T-helper 17 cell (primary cell): Measurements from ENCODE around the gene PTGES3. TPM values are rescaled to one million over a fixed set of nuclear protein-coding genes. Genes with fewer than 3 reads are reported as not detected.
"Not testable (repeated sequence)": the region's sequence is repeated elsewhere in the genome, so short reads cannot be mapped to it uniquely, and the experiment has no call there.

Experiments
- ATAC-seq: fragments of 150-1000 bp; cut with Tn5 transposase; 2 replicates; pipeline ENCODE4 v1.10.0; 2021; ENCODE audit warnings: mild to moderate bottlenecking, moderate library complexity
- DNase-seq, 3 donors: peaks; one replicate each; pipeline versions ENCODE4 v3.0.0 to v3.0.0-alpha.2; 2020 to 2021
- H3K9me3 ChIP-seq: one replicate; pipeline ENCODE4 v1.7.0; 2013; ENCODE audit warnings: low read length, mild to moderate bottlenecking; ENCODE audit not compliant: control insufficient read depth, poor library complexity, severe bottlenecking
- H3K27ac Mint-ChIP-seq: one replicate; pipeline ENCODE4 v1.8.0; 2022; ENCODE audit warnings: mild to moderate bottlenecking, moderate library complexity, mixed read lengths
- H3K27me3 Mint-ChIP-seq: one replicate; pipeline ENCODE4 v1.8.0; 2022; ENCODE audit warnings: mixed read lengths
- H3K36me3 Mint-ChIP-seq: one replicate; pipeline ENCODE4 v1.8.0; 2022; ENCODE audit warnings: low read depth, mixed read lengths
- H3K4me1 Mint-ChIP-seq: one replicate; pipeline ENCODE4 v1.8.0; 2022; ENCODE audit warnings: mild to moderate bottlenecking, mixed read lengths
- H3K4me3 Mint-ChIP-seq: one replicate; pipeline ENCODE4 v1.8.0; 2022; ENCODE audit warnings: mild to moderate bottlenecking, moderate library complexity, mixed read lengths
- total RNA-seq, 4 donors: library from RNA in 2 of 4; stranded (reverse) in 2 of 4; gene quantifications; one replicate each; pipeline ENCODE4 v1.2.3 and lab custom pipeline; 2022 to 2026

The PTGES3 gene
- total RNA-seq, 2 donors from 2014 or later: 124 to 127 TPM

DNA sequence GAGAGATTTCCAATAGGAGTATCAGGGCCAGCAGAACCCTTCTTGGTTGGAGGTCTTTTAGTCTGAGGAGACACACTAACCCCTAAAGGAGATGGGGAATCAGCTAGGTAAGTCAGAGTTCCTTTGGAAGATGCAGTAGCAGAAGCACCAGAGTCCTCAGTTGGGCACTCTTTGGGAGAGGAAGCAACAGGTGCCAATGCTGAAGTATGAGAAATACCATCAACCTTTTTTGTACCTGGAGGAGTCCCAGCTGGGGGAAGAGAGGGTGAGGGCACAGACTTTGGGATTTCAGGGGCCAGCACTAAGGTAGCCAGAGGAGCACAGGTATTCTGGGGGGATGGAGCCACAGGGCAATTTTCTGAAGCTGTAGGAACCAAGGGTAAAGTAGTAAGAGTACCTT is 31.0 kb upstream of the PTGES3 start:
- peak overlapping the region; percentile 100 for H3K27ac Mint-ChIP-seq
- H3K27me3 Mint-ChIP-seq: no peaks in the 10 kb centered on the region
- H3K36me3 Mint-ChIP-seq: peaks cover 21% of the 10 kb centered on the region
- DNase-seq: no peak
- H3K4me3 Mint-ChIP-seq: peak overlapping the region; percentile 64
- no peak for ATAC-seq
- peaks cover 61% of the 10 kb centered on the region for H3K4me1 Mint-ChIP-seq
- H3K9me3 ChIP-seq: no peaks in the 10 kb centered on the region

DNA sequence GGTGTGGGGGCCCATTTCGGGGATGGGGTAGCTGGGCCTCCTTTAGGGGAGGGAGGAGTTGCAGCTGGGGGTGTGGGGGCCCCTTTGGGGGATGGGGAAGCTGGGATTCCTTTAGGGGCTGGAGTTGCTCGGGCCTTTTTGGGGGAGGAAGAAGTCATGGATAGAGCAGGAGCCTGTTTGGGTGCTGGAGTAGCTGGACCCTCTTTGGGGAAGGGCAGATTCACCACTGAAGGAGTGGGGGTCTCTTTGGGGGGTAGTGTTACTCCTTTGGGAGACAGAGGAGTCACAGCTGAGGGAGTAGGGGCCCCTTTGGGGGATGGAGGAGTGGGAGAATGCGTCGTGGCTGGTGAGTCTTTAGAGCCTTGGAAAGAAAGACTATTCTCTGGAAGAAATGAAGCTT is 30.6 kb upstream of the PTGES3 start:
- Mint-ChIP-seq H3K27ac (peak overlapping the region; percentile 100), H3K27me3 (no peaks in the 10 kb centered on the region), H3K36me3 (peaks cover 21% of the 10 kb centered on the region), H3K4me1 (peaks cover 57% of the 10 kb centered on the region), H3K4me3 (peak overlapping the region; percentile 64)
- no peak for DNase-seq
- no peak for ATAC-seq
- no peaks in the 10 kb centered on the region for H3K9me3 ChIP-seq

DNA sequence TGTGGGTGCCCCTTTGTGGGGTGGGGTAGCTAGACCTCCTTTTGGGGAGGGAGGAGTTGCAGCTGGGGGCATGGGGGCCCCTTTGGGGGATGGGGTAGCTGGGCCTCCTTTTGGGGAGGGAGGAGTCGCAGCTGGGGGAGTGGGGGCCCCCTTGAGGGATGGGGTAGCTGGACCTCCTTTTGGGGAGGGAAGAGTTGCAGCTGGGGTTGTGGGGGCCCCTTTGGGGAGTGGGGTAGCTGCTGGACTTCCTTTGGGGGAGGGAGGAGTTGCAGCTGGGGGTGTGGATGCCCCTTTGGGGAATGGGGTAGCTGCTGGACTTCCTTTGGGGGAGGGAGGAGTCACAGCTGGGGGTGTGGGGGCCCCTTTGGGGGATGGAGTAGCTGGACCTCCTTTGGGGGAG is 30.1 kb upstream of the PTGES3 start:
- H3K4me1 Mint-ChIP-seq: peaks cover 54% of the 10 kb centered on the region
- peak overlapping the region; percentile 100 for H3K27ac Mint-ChIP-seq
- ATAC-seq: no peak
- no peak overlapping the region for H3K4me3 Mint-ChIP-seq
- no peaks in the 10 kb centered on the region for H3K9me3 ChIP-seq
- no peaks in the 10 kb centered on the region for H3K27me3 Mint-ChIP-seq
- DNase-seq: no peak
- peaks cover 21% of the 10 kb centered on the region for H3K36me3 Mint-ChIP-seq

DNA sequence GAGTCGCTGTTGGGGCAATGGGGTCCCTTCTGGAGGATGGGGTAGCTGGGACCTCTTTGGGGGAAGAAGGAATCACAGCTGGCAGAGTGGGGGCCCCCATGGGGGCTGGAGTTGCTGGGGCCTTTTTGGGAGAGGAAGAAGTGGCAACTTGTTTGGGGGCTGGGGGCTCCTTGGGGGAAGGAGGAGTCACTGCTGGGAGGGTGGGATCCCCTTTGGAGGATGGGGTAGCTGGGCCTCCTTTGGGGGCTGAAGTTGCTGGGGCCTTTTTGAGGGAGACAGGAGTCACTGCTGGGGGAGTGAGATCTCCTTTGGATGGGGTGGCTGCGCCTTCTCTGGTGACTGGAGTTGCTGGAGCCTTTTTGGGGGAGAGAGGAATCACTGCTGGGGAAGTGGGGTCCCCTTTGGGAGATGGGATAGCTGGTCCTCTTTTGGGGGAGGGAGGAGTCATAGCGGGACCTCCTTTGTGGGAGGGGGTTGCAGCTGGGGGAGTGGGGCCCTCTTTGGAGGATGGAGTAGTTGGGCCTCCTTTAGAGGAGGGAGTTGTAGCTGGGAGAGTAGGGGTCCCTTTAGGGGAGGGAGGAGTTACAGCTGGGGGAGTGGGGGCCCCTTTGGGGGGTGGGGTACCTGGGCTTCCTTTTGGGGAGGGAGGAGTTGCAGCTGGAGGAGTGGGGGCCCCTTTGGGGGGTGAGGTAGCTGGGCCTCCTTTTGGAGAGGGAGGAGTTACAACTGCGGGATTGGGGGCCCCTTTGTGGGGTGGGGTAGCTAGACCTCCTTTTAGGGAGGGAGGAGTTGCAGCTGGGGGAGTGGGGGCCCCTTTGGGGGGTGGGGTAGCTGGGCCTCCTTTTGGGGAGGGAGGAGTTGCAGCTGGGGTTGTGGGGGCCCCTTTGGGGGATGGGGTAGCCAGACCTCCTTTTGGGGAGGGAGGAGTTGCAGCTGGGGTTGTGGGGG is 29.1 kb upstream of the PTGES3 start:
- DNase-seq: no peak
- no peak for ATAC-seq
- Mint-ChIP-seq H3K4me3 (no peak overlapping the region), H3K27me3 (no peaks in the 10 kb centered on the region), H3K36me3 (peaks cover 23% of the 10 kb centered on the region), H3K4me1 (peaks cover 51% of the 10 kb centered on the region), H3K27ac (peak overlapping the region; percentile 93)
- H3K9me3 ChIP-seq: no peaks in the 10 kb centered on the region

DNA sequence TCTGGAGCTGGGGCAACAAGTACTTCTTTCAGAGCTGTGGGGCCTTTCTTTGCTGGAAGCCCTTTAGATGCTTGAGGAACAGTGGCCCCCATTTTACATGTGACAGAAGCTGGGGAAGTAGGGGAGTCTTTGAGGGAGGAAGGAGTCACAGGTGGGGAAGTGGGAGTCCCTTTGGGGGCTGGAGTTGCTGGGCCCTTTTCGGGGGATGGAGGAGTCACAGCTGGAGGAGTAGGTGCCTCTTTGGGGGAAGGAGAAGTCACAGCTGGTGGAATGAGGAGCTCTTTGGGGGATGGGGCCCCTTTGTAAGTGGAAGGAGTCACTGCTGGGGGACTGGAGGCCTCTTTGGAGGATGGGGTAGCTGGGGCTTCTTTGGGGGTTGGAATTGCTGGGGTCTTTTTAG is 28.4 kb upstream of the PTGES3 start:
- Mint-ChIP-seq H3K27ac (peak overlapping the region; percentile 93), H3K27me3 (no peaks in the 10 kb centered on the region), H3K36me3 (peaks cover 23% of the 10 kb centered on the region), H3K4me3 (peak overlapping the region; percentile 53), H3K4me1 (peaks cover 46% of the 10 kb centered on the region)
- ATAC-seq: no peak
- DNase-seq: no peak
- no peaks in the 10 kb centered on the region for H3K9me3 ChIP-seq

DNA sequence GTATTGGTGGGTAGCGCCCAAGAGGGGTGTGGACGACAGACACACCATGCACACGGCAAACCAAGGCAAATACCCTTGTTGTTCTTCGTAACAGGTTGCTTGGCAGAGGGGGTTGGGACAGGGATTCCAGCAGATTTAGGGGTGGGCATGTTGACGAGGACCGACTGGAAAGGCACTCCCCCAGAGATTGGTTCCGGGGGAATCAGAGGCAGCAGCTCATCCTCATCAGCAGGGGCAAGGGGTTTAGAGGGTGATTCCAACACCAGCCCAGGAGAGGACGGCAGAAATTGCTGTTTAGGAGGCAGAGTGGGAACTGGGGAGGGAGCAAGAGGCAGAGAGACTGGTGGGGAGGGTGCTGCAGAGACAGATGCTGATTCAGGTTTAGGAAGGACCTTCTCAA is 27.7 kb upstream of the PTGES3 start:
- no peak for DNase-seq
- Mint-ChIP-seq H3K4me3 (no peak overlapping the region), H3K4me1 (peaks cover 42% of the 10 kb centered on the region), H3K27me3 (no peaks in the 10 kb centered on the region), H3K36me3 (peaks cover 21% of the 10 kb centered on the region), H3K27ac (peak overlapping the region; percentile 93)
- no peak for ATAC-seq
- H3K9me3 ChIP-seq: no peaks in the 10 kb centered on the region

DNA sequence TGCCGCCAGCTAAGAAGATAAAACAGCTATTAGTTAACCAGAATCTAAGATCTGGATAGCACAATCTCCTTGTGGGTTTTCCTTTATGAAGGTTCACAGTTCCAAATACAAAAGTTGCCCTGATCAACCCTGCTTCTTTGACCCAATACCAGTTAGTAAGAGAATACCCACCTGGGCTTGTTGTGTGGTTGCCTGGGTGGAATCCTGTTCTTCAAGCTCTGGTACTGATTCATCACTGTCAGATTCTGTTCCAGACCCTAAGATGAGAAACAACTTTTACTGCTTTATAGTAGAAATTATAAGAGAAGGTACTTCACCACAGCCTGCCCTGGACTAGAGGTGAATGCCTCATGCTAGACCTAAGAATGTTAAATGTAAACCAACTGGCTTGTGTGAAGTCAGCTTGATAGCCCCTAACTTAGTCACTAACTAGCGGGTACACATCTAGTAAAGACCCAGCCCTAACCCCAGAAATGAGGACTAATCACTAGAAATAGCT is 26.4 kb upstream of the PTGES3 start:
- peak overlapping the region; percentile 59 for H3K27ac Mint-ChIP-seq
- peaks cover 11% of the 10 kb centered on the region for H3K36me3 Mint-ChIP-seq
- H3K9me3 ChIP-seq: no peaks in the 10 kb centered on the region
- DNase-seq (no peak), ATAC-seq (no peak)
- H3K27me3 Mint-ChIP-seq: no peaks in the 10 kb centered on the region
- H3K4me3 Mint-ChIP-seq: no peak overlapping the region
- H3K4me1 Mint-ChIP-seq: peaks cover 29% of the 10 kb centered on the region

DNA sequence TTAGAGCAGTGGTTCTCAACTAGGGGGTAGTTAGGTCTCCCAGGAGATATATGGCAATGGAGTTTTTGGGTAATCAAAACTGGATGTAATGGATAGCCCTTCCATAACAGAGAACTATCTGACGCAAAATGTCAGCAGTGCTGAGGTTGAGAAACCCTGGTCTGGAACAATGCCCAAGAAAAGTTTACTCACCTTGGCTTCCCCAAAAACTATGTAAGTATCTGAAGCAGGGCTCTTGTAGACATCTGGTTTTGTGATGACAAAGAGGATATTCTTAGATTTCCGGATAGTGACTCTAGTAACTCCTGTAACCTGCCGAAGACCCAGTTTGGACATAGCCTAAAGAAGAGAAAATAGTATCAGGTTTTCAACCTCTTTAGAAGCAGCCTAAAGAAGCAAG is 25.3 kb upstream of the PTGES3 start:
- no peaks in the 10 kb centered on the region for H3K9me3 ChIP-seq
- ATAC-seq (no peak), DNase-seq (no peak)
- H3K36me3 Mint-ChIP-seq: peaks cover 5% of the 10 kb centered on the region
- H3K4me1 Mint-ChIP-seq: peaks cover 20% of the 10 kb centered on the region
- no peaks in the 10 kb centered on the region for H3K27me3 Mint-ChIP-seq
- H3K4me3 Mint-ChIP-seq: no peak overlapping the region
- H3K27ac Mint-ChIP-seq: no peak overlapping the region

DNA sequence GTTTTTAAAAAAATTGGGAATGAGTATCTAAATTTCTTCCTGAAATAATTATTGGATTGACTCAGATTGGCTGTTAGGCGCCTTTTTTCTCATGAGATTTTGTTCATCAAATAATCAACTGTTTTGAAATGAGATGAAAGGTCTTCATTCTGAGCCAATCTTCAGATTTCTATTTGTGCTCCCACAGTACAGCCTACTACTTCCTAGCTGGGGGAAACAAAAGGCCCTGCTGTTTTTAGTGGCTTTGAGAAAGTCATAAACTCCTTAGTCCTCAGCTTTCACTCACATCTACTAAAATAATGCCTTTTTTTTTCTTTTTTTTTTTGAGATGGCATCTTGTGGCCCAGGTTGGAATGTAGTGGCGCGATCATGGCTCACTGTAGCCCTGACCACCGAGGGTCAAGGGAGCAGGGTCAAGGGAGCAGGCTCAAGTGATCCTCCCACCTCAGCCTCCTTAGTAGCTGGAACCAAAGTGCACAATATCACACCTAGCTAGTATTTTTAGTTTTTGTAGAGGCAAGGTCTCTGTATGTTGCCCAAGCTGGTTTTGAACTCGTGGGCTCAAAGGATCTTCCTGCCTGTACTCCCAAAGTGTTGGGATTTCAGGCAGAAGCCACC is 21.8 kb upstream of the PTGES3 start:
- no peaks in the 10 kb centered on the region for H3K9me3 ChIP-seq
- ATAC-seq (no peak), DNase-seq (no peak)
- peaks cover 2% of the 10 kb centered on the region for H3K36me3 Mint-ChIP-seq
- H3K4me3 Mint-ChIP-seq: no peak overlapping the region
- no peak overlapping the region for H3K27ac Mint-ChIP-seq
- peaks cover 2% of the 10 kb centered on the region for H3K4me1 Mint-ChIP-seq
- no peaks in the 10 kb centered on the region for H3K27me3 Mint-ChIP-seq

DNA sequence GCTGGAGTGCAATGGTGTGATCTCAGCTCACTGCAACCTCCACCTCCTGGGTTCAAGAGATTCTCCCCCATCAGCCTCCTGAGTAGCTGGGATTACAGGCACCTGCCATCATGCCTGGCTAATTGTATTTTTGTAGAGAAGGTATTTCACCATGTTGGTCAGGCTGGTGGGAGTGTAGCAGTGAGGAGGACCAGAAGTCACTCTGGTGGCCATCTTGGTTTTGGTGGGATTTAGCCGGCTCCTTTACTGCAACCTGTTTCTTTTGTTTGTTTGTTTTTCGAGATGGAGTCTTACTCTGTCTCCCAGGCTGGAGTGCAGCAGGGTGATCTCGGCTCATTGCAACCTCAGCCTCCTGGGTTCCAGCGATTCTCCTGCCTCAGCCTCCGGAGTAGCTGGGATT is 16.4 kb upstream of the PTGES3 start:
- DNase-seq, H3K36me3 Mint-ChIP-seq, H3K4me1 Mint-ChIP-seq, H3K9me3 ChIP-seq, H3K27me3 Mint-ChIP-seq, H3K27ac Mint-ChIP-seq, H3K4me3 Mint-ChIP-seq, ATAC-seq: not testable (repeated sequence)

DNA sequence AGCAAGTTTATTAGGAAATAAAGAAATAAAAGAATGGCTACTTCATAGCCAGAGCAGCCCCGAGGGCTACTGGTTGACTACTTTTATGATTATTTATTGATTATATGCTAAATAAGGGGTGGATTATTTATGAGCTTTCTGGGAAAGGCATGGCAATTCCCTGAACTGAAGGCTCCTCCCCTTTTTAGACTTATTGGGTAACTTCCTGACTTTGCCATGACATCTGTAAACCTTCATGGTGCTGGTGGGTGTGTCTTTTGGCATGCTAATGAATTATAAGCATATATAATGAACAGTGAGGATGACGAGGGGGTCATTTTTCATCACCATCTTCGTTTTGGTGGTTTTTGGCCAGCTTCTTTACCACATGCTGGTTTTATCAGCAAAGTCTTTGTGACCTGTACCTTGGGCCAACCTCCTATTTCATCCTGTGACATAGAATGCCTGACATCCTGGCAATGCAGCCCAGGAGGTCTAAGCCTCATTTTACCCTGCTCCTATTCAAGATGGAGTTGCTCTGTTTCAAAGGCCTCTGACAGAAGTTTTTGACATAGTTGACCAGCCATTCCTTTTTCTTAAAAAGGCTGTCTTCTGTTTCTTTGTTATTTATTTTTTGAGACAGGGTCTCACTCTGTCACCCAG is 11.1 kb upstream of the PTGES3 start:
- no peak overlapping the region for H3K27ac Mint-ChIP-seq
- H3K4me3 Mint-ChIP-seq: no peak overlapping the region
- H3K27me3 Mint-ChIP-seq: no peaks in the 10 kb centered on the region
- H3K36me3 Mint-ChIP-seq: no peaks in the 10 kb centered on the region
- H3K9me3 ChIP-seq: no peaks in the 10 kb centered on the region
- DNase-seq: no peak
- no peak for ATAC-seq
- peaks cover 4% of the 10 kb centered on the region for H3K4me1 Mint-ChIP-seq

DNA sequence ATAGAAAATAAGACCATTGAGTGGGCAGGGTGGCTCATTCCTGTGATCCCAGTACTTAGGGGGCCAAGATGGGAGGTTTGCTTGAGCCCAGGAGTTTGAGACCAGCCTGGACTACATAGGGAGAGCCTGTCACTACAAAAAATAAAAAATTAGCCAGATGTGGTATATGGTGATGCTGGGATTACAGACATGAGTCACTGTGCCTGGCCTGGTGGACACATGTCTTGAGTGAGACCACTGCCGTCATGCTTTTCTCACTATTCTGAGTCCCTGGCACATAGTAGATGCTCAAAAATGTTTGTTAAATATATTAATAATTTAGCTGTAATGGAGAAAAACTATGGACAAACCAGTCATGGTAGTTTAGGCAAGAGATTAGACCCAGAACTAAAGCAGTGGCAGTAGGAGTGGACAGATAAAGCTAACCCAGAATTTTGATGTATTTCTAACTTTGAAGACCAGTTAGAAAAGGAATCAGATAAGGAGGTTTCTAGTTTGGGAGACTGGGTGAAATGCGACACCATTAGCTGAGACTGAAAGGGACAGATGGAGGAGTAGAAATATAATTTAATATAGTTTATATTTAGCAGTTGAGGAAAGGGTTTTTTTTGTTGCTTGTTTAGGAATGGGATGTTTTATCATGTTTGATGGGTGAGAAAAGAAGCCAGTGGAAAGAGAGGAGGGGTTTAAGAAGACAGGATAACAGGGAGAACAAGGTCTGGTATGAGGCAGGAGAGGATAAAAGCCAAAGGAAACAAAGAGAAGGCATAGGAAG is 7.4 kb upstream of the PTGES3 start:
- peak overlapping the region; percentile 14 for H3K27ac Mint-ChIP-seq
- H3K27me3 Mint-ChIP-seq: no peaks in the 10 kb centered on the region
- peaks cover 4% of the 10 kb centered on the region for H3K4me1 Mint-ChIP-seq
- no peak overlapping the region for H3K4me3 Mint-ChIP-seq
- DNase-seq (no peak), ATAC-seq (no peak)
- no peaks in the 10 kb centered on the region for H3K36me3 Mint-ChIP-seq
- H3K9me3 ChIP-seq: no peaks in the 10 kb centered on the region

DNA sequence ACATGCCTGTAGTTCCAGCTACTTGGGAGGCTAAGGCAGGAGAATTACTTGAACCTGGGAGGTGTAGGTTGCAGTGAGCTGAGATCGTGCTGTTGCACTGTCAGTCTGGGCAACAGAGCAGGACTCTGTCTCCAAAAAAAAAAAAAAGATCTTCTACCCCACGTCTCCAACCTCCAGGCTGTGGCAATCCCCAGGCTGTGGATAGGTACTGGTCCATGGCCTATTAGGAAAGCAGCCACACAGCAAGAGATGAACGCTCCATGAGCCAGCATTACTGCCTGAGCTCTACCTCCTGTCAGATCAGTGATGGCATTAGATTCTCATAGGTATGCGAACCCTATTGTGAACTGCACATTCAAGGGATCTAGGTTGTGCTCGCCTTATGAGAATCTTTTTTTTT is 6.1 kb upstream of the PTGES3 start:
- ATAC-seq: no peak
- Mint-ChIP-seq H3K27ac (no peak overlapping the region), H3K4me1 (peaks cover 7% of the 10 kb centered on the region), H3K4me3 (no peak overlapping the region), H3K36me3 (no peaks in the 10 kb centered on the region), H3K27me3 (no peaks in the 10 kb centered on the region)
- no peak for DNase-seq
- no peaks in the 10 kb centered on the region for H3K9me3 ChIP-seq
